Suprapubic skin (tissue), 4 donors: Measurements from ENCODE around the gene TOR1B. TPM values are rescaled to one million over a fixed set of nuclear protein-coding genes. Genes with fewer than 3 reads are reported as not detected.

Source experiments
- DNase-seq, 2 donors: peaks; one replicate each; pipeline ENCODE4 v3.0.0-alpha.2; 2019; ENCODE audit warnings: low spot score in 2 of 2
- H3K27ac ChIP-seq: fragments of 200-600 bp; sonication (generic); one replicate; pipeline ENCODE4 v1.5.1; 2019
- H3K27me3 ChIP-seq: fragments of 200-600 bp; sonication (generic); one replicate; pipeline ENCODE4 v1.5.1; 2019
- H3K36me3 ChIP-seq: fragments of 200-600 bp; sonication (generic); one replicate; pipeline ENCODE4 v1.5.1; 2019
- H3K4me1 ChIP-seq: fragments of 200-600 bp; sonication (generic); one replicate; pipeline ENCODE4 v1.5.1; 2019
- H3K4me3 ChIP-seq: fragments of 200-600 bp; sonication (generic); one replicate; pipeline ENCODE4 v1.5.1; 2019; ENCODE audit warnings: mild to moderate bottlenecking
- H3K9me3 ChIP-seq: fragments of 200-600 bp; sonication (generic); one replicate; pipeline ENCODE4 v1.5.1; 2019
- CTCF ChIP-seq, 2 donors: fragments of 200-600 bp in 1 of 2; fragments of 450-650 bp in 1 of 2; sonication (generic) in 1 of 2; IDR thresholded peaks; one replicate each; pipeline ENCODE4 v1.5.1; 2016 to 2019; ENCODE audit warnings: antibody characterized with exemption in 2 of 2, mild to moderate bottlenecking in 1 of 2, moderate library complexity in 1 of 2
- EP300 ChIP-seq: sonication (generic); formaldehyde crosslinking; IDR thresholded peaks from one replicate; pipeline ENCODE4 v1.6.1; 2017; ENCODE audit warnings: antibody characterized with exemption
- POLR2A ChIP-seq, 2 donors: fragments of 450-650 bp; IDR thresholded peaks; one replicate each; pipeline ENCODE4 v1.6.1; 2017; ENCODE audit warnings: antibody characterized with exemption in 2 of 2, mild to moderate bottlenecking in 2 of 2, moderate library complexity in 2 of 2
- POLR2AphosphoS5 ChIP-seq, 3 donors: sonication (generic); formaldehyde crosslinking; IDR thresholded peaks; one replicate each; pipeline ENCODE4 v1.6.1; 2017; ENCODE audit warnings: antibody characterized with exemption in 3 of 3
- WGBS: methylation state at CpG from one replicate; pipeline ENCODE4 v1.1.5; 2018; 5-methylcytosine and 5-hydroxymethylcytosine counted together
- total RNA-seq, 4 donors: library from RNA; depleted of rRNA; stranded (reverse); fragments of >200 nt; gene quantifications; one replicate each; pipeline ENCODE4 v1.1.0, GENCODE V29; 2016

Gene TOR1B
- total RNA-seq, 4 donors from 2014 or later = 18.0 to 24.5 (median 20.8) TPM

GRCh38 chr9:129765764-129766317 lies 37.1 kb upstream of the TOR1B start:
- TF ChIP-seq POLR2AphosphoS5 (IDR thresholded peaks at IDR 0.05) = no peak
- TF ChIP-seq POLR2A (IDR thresholded peaks at IDR 0.05) = no peak

GRCh38 chr9:129768486-129768885 lies 34.5 kb upstream of the TOR1B start:
- DNase-seq = no peak
- TF ChIP-seq POLR2A (IDR thresholded peaks at IDR 0.05) (no peak), EP300 (no peak), POLR2AphosphoS5 (IDR thresholded peaks at IDR 0.05) (no peak)
- H3K27me3 ChIP-seq = no peaks in the 10 kb centered on the region
- peaks cover 3% of the 10 kb centered on the region for H3K4me1 ChIP-seq
- 96% methylated on average over 6 of the region's 6 CpGs for WGBS
- H3K27ac ChIP-seq = no peak overlapping the region
- H3K9me3 ChIP-seq = no peaks in the 10 kb centered on the region
- no peaks in the 10 kb centered on the region for H3K36me3 ChIP-seq
- H3K4me3 ChIP-seq = no peak overlapping the region

More at GRCh38 chr9:129765764-129766317, 37.1 kb upstream of the TOR1B start:
- Histone ChIP-seq H3K4me1 (peaks cover 23% of the 10 kb centered on the region), H3K36me3 (no peaks in the 10 kb centered on the region), H3K27me3 (no peaks in the 10 kb centered on the region), H3K27ac (no peak overlapping the region), H3K4me3 (no peak overlapping the region), H3K9me3 (no peaks in the 10 kb centered on the region)
- WGBS = 87% methylated on average over 4 of the region's 4 CpGs
- DNase-seq = no peak

GRCh38 chr9:129769669-129770068 lies 33.3 kb upstream of the TOR1B start:
- Histone ChIP-seq H3K27me3 (no peaks in the 10 kb centered on the region), H3K4me3 (no peak overlapping the region), H3K9me3 (no peaks in the 10 kb centered on the region), H3K27ac (no peak overlapping the region), H3K36me3 (no peaks in the 10 kb centered on the region), H3K4me1 (peaks cover under 1% of the 10 kb centered on the region)
- DNase-seq = no peak
- TF ChIP-seq CTCF (IDR thresholded peaks at IDR 0.05) = no peak
- TF ChIP-seq POLR2AphosphoS5 (IDR thresholded peaks at IDR 0.05) = no peak
- TF ChIP-seq POLR2A (IDR thresholded peaks at IDR 0.05) = no peak
- TF ChIP-seq EP300 = no peak
- 79% methylated on average over 4 of the region's 5 CpGs for WGBS

GRCh38 chr9:129770741-129771140 lies 32.2 kb upstream of the TOR1B start:
- H3K27me3 ChIP-seq = no peaks in the 10 kb centered on the region
- no peak overlapping the region for H3K27ac ChIP-seq
- no peaks in the 10 kb centered on the region for H3K36me3 ChIP-seq
- 83% methylated on average over 5 of the region's 5 CpGs for WGBS
- no peak for DNase-seq
- TF ChIP-seq CTCF (IDR thresholded peaks at IDR 0.05) = no peak
- no peak for TF ChIP-seq EP300
- no peak for TF ChIP-seq POLR2AphosphoS5 (IDR thresholded peaks at IDR 0.05)
- no peak for TF ChIP-seq POLR2A (IDR thresholded peaks at IDR 0.05)
- H3K9me3 ChIP-seq = no peaks in the 10 kb centered on the region
- peaks cover 7% of the 10 kb centered on the region for H3K4me1 ChIP-seq
- H3K4me3 ChIP-seq = no peak overlapping the region

GRCh38 chr9:129773262-129774048 lies 29.5 kb upstream of the TOR1B start:
- Histone ChIP-seq H3K27me3 (no peaks in the 10 kb centered on the region), H3K36me3 (no peaks in the 10 kb centered on the region), H3K27ac (no peak overlapping the region), H3K4me1 (peaks cover 26% of the 10 kb centered on the region), H3K9me3 (no peaks in the 10 kb centered on the region), H3K4me3 (no peak overlapping the region)
- TF ChIP-seq POLR2A (IDR thresholded peaks at IDR 0.05) (no peak), POLR2AphosphoS5 (IDR thresholded peaks at IDR 0.05) (no peak), CTCF (IDR thresholded peaks at IDR 0.05) (no peak), EP300 (no peak)
- DNase-seq = no peak
- WGBS = 62% methylated on average over 10 of the region's 10 CpGs

- no peak for DNase-seq
- Histone ChIP-seq H3K9me3 (no peaks in the 10 kb centered on the region), H3K4me3 (no peak overlapping the region), H3K27me3 (no peaks in the 10 kb centered on the region), H3K36me3 (no peaks in the 10 kb centered on the region), H3K4me1 (peaks cover 26% of the 10 kb centered on the region), H3K27ac (no peak overlapping the region)
- TF ChIP-seq POLR2AphosphoS5 (IDR thresholded peaks at IDR 0.05) (no peak), CTCF (IDR thresholded peaks at IDR 0.05) (no peak), POLR2A (IDR thresholded peaks at IDR 0.05) (no peak), EP300 (no peak)
- 78% methylated on average over 8 of the region's 20 CpGs for WGBS
Measured at GRCh38 chr9:129774791-129775447, 28.1 kb upstream of the TOR1B start.
